ENCODE measurements around the gene PDX1.

DNA sequence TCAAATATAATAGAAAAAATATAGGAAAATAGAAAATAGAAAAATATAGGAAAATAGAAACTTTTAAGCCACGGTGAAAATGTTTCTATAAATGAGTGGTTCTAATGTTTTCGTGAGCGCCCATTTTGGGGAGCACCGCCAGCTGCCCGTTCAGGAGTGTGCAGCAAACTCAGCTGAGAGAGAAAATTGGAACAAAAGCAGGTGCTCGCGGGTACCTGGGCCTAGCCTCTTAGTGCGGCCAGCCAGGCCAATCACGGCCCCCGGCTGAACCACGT is 204 bp upstream of the PDX1 start:
- TF ChIP-seq POLR2AphosphoS5 (IDR thresholded peaks at IDR 0.05; ENCODE audit: low read depth) (no peak), GABPA (IDR thresholded peaks at IDR 0.05; ENCODE audit: low read depth) (no peak), REST (IDR thresholded peaks at IDR 0.05; ENCODE audit: insufficient replicate concordance, low read depth) (no peak), SPI1 (IDR thresholded peaks at IDR 0.05; ENCODE audit: borderline replicate concordance, low read depth) (no peak)
- TF ChIP-seq, protein P1, sequence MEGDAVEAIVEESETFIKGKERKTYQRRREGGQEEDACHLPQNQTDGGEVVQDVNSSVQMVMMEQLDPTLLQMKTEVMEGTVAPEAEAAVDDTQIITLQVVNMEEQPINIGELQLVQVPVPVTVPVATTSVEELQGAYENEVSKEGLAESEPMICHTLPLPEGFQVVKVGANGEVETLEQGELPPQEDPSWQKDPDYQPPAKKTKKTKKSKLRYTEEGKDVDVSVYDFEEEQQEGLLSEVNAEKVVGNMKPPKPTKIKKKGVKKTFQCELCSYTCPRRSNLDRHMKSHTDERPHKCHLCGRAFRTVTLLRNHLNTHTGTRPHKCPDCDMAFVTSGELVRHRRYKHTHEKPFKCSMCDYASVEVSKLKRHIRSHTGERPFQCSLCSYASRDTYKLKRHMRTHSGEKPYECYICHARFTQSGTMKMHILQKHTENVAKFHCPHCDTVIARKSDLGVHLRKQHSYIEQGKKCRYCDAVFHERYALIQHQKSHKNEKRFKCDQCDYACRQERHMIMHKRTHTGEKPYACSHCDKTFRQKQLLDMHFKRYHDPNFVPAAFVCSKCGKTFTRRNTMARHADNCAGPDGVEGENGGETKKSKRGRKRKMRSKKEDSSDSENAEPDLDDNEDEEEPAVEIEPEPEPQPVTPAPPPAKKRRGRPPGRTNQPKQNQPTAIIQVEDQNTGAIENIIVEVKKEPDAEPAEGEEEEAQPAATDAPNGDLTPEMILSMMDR (IDR thresholded peaks at IDR 0.05; ENCODE audit: insufficient read depth, low read length), result no peak

All from HL-60 (cell line).